Left hindlimb (tissue), 1 donor: ENCODE data around the gene FRY.

Experiments
- DNase-seq: peaks from one replicate; pipeline ENCODE4 v3.0.0-alpha.2; 2018

Gene FRY

DNA sequence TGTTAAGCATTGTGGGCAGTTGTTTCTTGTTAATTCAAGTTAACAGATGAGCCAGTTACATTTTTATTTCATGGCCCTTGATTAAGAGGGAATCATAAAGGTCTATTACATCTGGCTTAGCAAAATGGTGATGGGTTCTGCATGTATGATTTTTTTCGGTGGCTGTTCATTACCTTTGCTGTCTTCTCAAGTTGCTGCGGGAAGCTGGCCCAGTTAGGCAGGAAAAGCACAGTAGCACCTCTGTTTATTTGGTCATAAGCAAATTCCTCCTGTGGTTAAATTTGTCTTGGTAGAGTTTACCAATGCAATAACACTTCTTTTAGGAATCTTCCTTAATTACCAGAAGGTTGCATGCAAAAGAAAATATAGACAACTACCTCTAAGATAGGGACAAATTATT, 104.5 kb downstream of the FRY start:
- DNase-seq: no peak

DNA sequence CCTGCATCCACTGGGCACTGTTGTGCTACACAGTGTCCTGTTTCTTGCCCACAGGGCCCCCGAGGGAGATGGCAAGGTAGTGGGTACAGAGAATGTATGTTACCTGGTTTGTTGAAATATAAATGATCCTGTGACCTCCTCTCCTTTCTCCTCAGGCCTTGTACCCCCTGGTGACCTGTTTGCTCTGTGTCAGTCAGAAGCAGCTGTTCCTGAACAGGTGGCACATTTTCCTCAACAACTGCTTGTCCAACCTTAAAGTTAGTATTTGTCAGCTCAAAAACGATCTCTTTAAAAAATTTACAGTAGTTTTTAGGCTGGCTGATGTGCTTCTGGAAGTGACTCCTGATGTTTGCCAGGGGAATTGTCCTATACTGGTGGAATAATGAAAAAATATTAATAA, 105.1 kb downstream of the FRY start:
- no peak for DNase-seq

DNA sequence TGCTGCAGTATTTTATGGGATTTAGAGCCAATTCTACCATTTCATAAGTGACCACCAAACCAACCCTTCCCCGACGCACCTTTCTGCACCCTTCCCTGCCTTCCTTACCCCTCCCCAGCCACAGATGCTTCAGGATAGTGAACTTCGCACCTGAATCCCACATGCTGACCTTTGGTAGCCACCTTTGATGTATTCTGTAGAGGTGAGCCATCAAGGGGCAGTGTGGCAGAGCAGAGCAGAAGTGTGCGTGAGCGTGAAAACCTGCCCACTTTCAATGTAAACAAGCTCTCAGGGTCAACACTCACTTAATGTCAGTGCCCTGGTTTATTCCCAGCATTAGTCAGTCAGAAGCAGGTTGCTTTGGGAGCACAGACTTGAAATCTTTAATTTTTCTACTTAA, 107.7 kb downstream of the FRY start:
- no peak for DNase-seq

DNA sequence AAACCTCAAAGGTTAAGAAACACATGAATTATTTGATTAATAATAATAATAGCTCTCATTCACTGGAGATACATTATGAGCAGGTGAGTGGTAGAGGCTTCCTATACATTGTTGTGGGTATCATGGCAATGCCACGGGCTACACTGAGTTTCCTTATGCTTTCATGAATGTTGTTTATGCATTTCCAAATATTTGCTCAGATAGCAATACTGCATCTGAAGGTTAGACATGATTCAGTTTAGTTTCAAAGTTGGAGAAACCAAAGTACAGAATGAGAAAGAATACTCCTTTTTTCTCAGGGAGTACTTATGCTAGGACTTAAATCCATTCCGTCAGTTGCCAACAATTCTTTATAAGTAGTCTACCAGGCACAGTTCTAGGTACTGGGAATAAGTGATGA, 108.5 kb downstream of the FRY start:
- DNase-seq: no peak

DNA sequence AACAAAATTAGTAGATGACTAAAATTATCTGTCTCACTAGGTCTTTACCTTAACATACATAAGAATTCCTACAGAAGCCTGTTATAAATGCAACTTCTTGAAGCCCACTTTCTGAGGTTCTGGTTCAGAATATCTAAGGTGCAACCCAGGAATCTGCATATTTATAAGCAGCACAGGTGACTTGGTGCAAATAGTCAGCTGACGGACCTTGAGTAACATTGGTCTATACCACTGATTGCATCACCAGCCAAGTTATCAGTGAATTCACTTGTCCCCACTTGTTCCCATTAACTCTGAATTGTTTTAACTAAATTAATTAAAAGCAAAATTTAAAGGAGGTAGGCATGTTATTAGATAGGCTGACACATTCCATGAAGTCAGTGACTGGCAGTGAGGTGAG, 109.9 kb downstream of the FRY start:
- DNase-seq: no peak

DNA sequence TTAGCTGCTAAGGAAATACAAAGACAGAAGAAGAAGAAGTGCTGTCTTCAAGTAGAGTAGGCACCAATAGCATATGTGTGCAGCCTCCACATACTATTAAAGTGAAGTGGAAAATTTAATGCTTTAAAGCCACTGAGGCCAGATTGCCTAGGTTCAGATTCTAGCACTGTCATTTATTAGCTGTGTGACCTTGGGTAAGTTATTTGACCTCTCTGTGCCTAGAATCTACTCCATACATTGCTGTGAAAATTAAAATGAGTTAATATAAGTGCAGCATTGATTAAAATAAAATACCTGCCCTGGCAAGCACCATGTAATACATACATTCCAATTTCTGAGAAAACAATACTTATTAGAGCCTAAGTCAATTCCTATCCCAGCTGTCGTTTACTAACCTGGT, 110.5 kb downstream of the FRY start:
- DNase-seq: no peak

DNA sequence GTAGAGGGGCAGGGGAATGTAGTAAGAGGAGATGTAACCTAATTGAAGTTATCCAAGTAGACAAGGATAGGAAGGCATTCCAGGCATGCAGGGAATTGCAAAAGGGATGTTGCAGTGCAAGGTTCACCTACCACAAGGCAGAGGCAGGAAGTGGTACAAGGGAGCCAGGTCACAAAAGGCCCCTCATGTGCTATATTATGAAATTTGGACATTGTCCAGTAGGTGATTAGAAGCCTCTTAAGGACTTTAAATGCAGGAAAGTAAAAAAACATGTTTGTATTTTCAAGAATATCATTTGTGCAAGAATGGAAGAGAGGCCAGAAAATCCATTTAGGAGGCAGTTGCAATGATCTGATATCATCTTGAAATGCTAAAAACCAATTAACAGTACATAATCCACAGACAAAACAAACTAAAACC, 111.4 kb downstream of the FRY start:
- DNase-seq: no peak

DNA sequence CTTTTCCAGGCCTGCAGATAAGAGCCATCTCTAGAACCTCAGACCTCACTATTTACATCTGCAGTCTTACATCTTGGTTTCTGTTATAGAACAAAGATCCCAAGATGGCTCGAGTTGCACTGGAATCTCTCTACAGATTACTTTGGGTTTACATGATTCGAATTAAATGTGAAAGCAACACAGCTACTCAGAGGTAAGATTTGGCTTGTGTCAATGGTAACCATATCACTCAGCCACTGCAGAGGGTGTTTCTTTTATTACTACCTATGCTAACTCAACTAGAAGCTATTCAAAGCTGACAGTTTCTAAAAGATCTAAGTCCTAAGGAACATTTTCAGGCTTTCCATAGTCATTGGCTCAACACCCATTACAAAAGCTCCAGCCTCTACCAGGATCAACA, 115.6 kb downstream of the FRY start:
- DNase-seq: no peak

DNA sequence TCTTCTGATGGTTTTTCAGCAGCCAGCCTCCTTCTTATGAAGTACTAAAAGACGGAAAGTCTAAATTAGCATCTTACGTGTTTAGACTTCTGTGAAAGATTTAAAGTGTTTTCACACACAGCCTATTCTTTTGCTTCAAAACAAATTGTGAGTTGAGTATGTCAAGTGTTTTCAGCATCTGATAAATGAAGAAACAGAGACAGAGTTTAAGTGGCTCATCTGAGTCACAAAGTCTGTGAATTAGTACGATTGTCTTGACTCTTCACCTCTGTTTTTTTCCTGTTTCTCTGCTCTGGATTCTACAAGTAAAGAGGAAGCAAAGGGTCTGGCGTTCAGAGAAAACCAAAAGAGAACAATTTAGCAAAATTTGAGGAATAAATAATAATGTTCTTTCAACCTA, 116.4 kb downstream of the FRY start:
- DNase-seq: no peak

DNA sequence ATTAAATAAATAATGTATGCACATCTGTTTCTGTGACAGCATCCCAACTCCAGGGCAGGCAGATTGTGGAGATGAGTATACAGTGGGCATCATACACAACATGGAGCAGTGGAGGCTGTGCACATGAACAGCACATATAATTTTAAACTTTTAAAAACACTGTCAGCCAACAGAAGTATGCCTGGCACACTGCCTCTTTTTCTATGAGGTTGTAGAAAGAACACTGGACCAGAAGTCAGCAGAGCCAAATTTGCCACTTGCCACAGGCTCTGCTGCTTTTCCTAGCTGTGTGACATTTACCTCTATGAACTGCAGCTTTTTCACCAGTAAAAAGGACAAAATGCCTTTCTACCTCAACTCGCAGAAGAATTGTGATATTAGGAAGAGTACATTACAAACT, 118.7 kb downstream of the FRY start:
- peak; percentile 27 for DNase-seq

DNA sequence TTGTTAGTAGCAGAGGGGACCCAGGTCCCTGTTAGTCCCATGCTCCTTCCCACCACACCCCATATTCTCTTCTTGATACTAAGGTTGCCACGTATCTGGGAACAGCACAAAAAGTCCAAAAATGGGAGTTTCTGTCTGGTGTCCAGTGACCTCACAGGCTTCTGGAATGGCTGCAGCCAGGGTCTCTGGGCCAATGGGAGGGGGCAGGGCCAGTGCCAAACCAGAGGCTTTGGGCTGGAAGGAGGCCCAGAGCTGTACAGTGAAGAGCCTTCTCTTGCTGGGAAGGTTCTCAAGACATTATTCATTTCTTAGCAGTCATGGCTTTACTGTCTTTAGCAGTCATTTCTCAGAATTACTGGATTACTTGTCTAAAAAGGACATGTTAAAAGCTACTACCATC, 119.2 kb downstream of the FRY start:
- peak; percentile 78 for DNase-seq

DNA sequence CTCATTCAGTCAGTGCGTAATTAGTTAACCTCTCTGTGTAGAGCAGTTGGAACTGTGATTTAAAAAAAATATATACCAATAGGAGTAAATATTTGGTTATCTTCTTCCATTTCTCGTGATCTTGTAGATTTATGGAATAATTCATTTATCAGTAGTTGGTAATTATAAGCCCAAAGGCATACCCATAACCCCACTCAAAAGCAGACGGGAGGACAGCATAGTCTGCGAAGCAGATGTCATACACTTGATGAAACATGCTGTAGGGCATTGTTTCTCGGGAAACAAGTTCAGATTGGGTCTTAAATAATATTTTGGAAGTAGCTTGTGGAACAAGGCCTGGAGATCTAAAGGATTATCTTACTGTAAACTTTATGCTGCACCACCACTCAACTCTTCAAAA, 119.7 kb downstream of the FRY start:
- DNase-seq: no peak

DNA sequence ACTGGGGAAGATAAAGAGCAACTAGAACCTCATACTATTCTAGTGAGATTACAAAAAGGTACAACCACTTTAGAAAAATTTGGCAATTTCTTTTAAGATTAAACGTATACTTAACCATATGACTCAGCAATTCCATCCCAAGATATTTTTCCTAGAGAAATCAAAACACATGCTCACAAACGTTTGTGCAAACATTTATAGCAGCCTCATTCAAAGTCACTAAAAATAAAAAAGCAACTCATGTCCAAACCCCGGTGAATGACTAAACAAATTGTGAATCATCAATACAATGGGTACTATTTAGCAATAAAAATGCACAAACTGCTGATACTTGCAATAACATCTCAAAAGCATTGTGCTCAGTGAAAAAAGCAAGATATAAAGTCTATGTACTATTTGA, 121.5 kb downstream of the FRY start:
- no peak for DNase-seq

DNA sequence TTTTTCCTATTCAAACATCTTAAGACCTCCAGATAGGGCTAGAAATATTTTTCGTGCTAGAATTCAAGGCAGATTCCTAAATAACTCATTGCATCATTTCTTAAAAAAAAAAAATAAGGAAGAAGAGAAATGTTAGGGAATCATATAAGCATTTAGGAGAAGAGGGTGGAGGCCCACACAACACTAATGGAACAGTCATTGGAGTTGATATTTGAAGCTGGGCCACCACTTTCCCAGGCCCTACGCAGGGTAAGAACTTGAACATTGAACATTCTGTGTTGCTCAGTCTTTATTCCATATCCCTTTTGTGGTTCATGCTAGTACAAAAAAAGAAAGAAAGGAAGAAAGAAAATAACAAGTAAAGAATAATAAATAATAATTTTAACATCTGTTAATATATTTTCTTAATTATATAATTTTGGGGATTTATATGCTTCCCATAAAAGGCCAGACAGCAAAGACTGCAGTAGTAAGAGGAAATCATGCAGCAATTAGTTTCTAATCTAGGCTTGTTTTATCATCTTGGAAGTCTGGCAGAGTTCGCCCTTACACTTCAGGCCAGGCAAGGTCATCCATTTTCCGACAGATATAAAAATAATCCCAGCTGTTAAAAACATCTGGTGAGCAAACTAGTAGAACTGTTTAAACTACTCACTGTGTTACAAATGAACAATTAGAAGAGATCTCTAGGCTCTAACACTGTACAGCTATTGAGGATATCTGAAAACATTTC, 127.7 kb downstream of the FRY start:
- peak; percentile 32 for DNase-seq

DNA sequence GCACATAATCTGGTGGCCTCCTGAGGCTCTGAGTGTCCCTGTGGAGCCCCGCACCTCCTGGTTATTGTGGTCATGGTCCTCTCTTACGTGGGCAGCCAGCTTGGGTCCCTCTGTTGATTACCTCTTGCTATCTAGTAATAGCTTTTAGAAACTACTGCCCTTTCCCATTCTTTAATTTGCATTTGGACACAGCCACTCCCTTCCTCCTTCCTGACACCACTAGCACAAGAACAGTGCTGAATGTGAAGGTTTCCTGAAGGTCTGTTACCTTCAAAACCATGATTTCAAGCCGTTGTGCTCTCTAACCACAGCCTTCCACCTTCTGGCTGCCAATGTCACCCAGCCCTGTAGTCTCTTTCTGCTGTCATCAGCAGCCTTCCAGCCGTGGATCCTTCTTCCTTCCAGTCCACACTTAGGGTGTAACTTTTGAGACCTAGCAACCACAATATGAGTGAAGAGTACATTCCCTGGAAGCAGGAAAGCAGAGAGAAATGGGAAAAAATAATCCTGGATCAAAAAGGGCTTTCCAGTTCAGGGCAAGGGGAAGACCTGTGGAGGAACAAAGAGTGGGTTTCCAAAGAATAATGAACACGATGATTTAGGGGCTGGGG, 130.9 kb downstream of the FRY start:
- no peak for DNase-seq

DNA sequence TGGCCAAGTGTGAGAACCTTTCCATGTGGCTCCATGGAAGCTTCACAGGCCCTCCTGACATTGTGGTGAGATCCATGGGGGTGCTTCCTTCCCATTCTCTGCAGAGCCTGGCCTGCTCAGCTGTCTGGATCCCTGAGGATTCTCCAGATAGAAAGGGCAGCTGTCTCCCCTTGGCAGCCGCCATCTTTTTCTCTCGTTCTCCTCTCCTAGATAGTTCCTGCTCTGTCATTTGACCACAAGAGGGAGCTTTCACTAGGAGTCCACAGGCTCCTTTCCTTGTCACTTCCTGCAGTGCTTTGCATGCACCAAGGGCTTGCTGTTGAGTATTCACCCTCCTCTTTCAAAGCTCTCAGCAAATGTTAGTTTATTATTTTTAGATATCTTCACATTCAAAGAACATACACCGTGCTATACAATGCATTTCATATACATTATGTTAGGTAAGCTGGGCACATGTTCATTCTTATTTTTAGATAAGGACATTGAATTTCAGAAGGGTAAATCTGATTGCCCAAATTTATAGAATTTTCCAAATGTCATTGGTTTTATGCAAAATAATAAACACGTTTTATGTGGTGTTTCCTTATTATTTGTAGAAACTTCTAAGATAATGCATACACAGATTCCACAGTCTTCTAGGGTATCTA, 133.2 kb downstream of the FRY start:
- peak; percentile 39 for DNase-seq

DNA sequence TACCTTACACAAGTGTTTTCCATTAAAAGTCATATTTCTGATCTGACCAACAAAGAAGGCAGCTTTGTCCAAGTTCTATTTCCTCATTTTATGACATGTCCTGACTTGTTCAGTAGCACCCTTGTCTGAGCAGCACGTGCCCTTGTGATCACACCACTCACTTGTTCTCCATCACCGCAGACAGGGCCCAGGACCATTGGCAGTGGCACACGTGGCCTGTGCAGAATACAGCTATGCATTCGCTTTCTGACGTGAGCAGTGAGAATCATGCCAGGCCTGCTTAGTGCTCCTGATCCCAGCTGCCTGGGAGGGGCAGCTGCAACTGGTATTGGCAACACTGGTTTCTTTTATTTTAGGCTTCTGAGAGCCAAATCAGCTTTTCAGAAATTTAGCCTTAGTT, 134.2 kb downstream of the FRY start:
- DNase-seq: peak; percentile 49

DNA sequence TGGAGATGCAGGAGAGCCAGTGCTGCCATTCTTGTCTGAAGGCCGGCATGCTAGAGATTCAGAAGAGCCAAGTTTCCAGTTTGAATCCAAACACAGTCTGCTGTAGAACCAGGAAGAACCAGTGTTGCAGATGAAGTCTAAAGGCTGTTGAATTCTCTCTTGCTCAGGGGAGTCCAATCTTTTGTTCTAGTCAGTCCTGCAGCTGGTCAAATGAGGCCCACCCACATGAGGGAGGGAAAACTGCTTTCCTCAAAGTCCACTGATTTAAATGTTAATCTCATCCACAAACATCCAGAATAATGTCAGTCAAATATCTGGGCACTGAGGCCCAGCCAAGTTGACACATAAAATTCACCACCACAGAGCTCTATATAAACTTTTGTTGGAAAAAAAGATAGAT, 136.6 kb downstream of the FRY start:
- DNase-seq: no peak

DNA sequence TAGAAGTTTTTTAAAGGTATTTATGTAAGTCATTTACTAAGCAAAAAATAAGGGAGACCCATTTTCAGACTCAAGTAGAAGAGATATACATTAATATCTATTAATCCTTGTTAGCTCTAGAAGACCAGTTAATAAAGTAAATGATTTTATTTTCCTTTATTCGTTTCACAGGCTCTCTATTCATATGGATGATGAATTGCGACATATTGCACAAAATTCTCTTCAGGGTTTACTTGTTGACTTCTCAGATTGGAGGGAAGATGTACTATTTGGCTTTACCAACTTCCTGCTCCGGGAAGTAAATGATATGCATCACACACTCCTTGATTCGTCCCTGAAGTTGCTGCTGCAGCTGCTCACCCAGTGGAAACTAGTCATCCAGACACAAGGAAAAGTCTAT, 139.3 kb downstream of the FRY start:
- DNase-seq: no peak

DNA sequence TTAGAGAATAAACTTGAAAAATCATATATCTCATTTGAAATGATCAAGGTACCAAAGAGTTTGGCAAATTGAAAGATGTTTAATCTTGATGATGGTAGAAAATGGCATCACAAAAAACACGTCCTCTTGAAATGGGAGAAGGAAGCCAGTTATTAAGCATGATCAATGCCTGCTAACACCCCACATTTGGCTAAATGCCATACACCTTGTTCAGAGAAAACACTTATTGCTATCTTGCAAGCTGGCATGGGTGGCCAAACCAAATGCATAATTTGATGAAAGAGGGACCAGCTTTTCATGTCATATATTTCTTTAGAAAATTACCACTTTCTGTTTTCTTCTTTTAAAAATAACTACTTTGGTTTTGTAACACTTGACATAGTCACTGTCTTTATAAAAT, 142.3 kb downstream of the FRY start:
- no peak for DNase-seq

DNA sequence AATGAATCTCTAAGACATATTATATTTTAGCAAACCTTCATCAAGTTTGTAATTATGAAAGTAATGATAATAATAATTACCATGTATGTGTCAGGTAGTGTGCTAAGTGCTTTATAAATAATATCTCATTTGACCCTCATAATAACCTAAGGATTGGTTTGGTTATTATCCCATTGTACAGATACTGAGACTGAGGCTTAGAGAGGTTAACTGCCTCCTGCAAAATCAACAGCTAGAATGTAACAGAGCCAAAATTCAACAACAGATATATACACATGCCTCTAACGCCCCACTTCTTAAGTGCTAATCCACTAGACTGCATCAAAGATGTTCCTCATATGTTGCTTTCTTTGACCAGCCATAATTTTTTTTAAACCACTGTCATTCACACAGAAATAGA, 142.8 kb downstream of the FRY start:
- DNase-seq: no peak

DNA sequence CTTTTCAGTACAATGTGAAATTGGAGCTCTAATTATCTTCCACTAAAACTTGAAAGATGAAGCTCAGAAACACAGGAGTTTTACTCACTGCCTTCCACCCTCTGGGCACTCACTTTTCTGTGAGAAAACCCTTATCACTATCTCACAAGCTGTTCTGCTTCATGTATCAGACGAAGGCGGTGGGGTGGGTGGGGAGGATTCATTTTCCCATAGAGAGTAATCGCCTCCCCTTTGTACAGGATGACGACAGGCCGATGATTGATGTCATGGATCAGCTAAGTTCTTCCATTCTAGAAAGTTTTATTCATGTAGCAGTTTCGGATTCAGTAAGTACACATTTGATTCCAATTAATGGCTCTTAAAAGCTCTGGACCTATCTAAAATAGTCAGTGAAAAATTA, 143.7 kb downstream of the FRY start:
- no peak for DNase-seq

DNA sequence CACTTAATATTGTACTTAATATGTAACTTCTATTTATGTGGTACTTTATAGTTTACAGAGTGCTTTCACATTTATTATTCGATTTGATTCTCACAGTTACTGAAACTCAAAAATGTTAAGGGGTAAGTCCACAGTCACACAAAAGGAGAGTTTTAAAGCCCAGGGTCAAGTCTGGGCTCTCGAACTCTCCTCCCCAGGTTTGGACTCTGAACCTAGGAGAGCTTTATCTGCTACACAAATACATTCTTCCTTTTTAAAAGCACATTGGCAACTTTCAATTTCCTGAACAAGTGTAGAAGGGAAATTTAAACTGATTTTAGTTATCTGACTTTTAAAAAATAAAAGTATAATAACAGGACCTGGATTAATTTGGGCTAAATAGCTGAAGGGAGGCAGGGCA, 144.4 kb downstream of the FRY start:
- no peak for DNase-seq

DNA sequence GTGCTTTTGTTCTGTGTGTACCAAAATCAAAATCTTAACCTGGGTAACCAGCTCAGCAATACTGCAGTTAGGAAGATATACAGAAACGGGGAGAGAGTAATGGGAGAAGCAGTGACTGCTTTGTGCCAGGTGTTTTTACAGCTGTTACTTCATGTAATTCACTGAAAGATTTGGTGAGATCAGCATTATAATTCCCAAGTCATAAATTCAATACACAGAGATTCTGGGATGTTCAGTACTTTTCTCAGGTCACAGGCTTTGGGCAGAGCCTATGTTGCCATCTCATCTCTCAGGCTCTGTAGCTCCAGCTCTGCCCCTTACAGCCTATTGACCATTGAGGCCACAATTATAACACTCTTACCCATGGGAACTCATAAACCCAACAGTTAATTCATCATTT, 145.1 kb downstream of the FRY start:
- DNase-seq: no peak

DNA sequence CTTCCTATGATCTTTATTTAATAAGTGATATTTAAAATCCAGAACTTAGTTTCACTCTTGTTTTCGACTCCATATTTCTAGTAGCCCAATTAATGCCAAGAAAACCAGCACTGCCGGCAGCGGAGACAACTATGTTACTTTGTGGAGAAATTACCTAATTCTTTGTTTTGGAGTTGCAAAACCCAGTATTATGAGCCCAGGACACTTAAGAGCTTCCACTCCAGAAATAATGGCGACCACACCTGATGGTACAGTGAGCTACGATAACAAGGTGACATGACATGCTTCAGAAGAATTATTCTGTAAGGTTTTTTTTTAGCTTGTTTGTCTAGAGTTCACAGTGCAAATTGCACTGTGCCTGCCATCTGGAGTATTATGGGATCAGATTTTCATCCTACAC, 147.2 kb downstream of the FRY start:
- no peak for DNase-seq
